HepG2 (cell line): Measurements from ENCODE around the gene MIR17HG. TPM values are rescaled to one million over a fixed set of nuclear protein-coding genes. Genes with fewer than 3 reads are reported as not detected.

ENCODE experiments used
- ATAC-seq: fragments of 200-7000 bp; cut with Tn5 transposase; 3 replicates; pipeline ENCODE4 v1.9.1; 2020; ENCODE audit warnings: mild to moderate bottlenecking, moderate library complexity
- BruUV-seq: library from RNA; stranded (reverse); fragments of 400-500 nt; replicated peaks from 2 replicates; lab custom pipeline; 2021; lab: Mats Ljungman, UMichigan
- CTCF ChIA-PET: fragments of 300-600 bp; formaldehyde crosslinking; extraction: SDS; loops from one replicate; lab custom pipeline; 2021; ENCODE audit warnings: low total read pairs, inconsistent platforms, low intra/inter-chr PET ratio; lab: Yijun Ruan, JAX
- POLR2A ChIA-PET: fragments of 350-600 bp; sonication (Branson Sonifier 250); formaldehyde crosslinking; loops from one replicate; lab custom pipeline; 2020; ENCODE audit warnings: antibody characterized with exemption, inconsistent platforms; lab: Yijun Ruan, JAX
- DNase-seq: peaks from one replicate; pipeline ENCODE4 v3.0.0-alpha.2; 2015; ENCODE audit warnings: low spot score
- FAIRE-seq: peaks from 3 replicates; lab custom pipeline; 2011; peaks lifted over from hg19 to GRCh38; lab: Jason Lieb, UNC
- H2AFZ ChIP-seq: one replicate; pipeline ENCODE4 v1.6.1; 2011; ENCODE audit warnings: low read length, inconsistent platforms
- H3K27ac ChIP-seq: fragments of 300-600 bp; 3 replicates; pipeline ENCODE4 v1.8.0; 2011; ENCODE audit warnings: mixed run types, mild to moderate bottlenecking, mixed read lengths, low read length, inconsistent platforms; ENCODE audit not compliant: insufficient read depth; ENCODE audit errors: extremely low read length
- H3K27me3 ChIP-seq, 2 experiments: fragments of 200-600 bp in 1 of 2; 2 replicates in 1 of 2; 3 replicates in 1 of 2; pipeline versions ENCODE4 v1.6.0 to v1.8.0; 2011; ENCODE audit warnings: low read length in 2 of 2, mild to moderate bottlenecking in 2 of 2, moderate library complexity in 2 of 2, inconsistent platforms in 1 of 2; ENCODE audit not compliant: insufficient read depth in 2 of 2, control insufficient read depth in 1 of 2
- H3K36me3 ChIP-seq, 2 experiments: fragments of 200-600 bp in 1 of 2; replicated peaks in 1 of 2; 2 replicates in 1 of 2; 3 replicates in 1 of 2; pipeline versions ENCODE4 v1.5.1 to v1.8.0; 2011; ENCODE audit warnings: low read length in 2 of 2, inconsistent platforms in 1 of 2; ENCODE audit not compliant: insufficient read depth in 2 of 2, control insufficient read depth in 1 of 2
- H3K4me1 ChIP-seq: 2 replicates; pipeline ENCODE4 v1.5.1; 2012; ENCODE audit warnings: low read length, inconsistent platforms; ENCODE audit not compliant: insufficient read depth
- H3K4me2 ChIP-seq: 2 replicates; pipeline ENCODE4 v1.6.0; 2011; ENCODE audit warnings: low read depth, low read length, inconsistent platforms
- H3K4me3 ChIP-seq, 3 experiments: fragments of 200-600 bp in 1 of 3; sonication (generic), shearing (Covaris generic) in 1 of 3; replicated peaks in 1 of 3; 2 replicates each; pipeline ENCODE4 v1.5.1; 2011 to 2016; ENCODE audit warnings: low read length in 3 of 3, inconsistent platforms in 2 of 3, low read depth in 2 of 3, mild to moderate bottlenecking in 2 of 3, control low read depth in 1 of 3, mixed read lengths in 1 of 3; ENCODE audit not compliant: insufficient read depth in 1 of 3
- H3K79me2 ChIP-seq: one replicate; pipeline ENCODE4 v1.6.1; 2011; ENCODE audit warnings: low read length, inconsistent platforms; ENCODE audit not compliant: insufficient read depth
- H3K9ac ChIP-seq: 2 replicates; pipeline ENCODE4 v1.6.0; 2011; ENCODE audit warnings: mild to moderate bottlenecking, low read depth, low read length, inconsistent platforms; ENCODE audit not compliant: insufficient read depth
- H3K9me3 ChIP-seq: 2 replicates; pipeline ENCODE4 v1.5.1; 2012; ENCODE audit warnings: mild to moderate bottlenecking, low read length
- H4K20me1 ChIP-seq: 2 replicates; pipeline ENCODE4 v1.6.0; 2011; ENCODE audit warnings: inconsistent platforms, mild to moderate bottlenecking, low read length, moderate library complexity; ENCODE audit not compliant: insufficient read depth
- CTCF ChIP-seq: sonication (generic); formaldehyde crosslinking; IDR thresholded peaks from 2 replicates; pipeline ENCODE4 v1.5.0; 2020; ENCODE audit warnings: mild to moderate bottlenecking, missing genetic modification reagents, moderate library complexity
- MEIS2 ChIP-seq: sonication (generic); formaldehyde crosslinking; IDR thresholded peaks from 2 replicates; pipeline ENCODE4 v1.9.0; 2021; ENCODE audit warnings: mild to moderate bottlenecking, missing genetic modification reagents
- RAD21 ChIP-seq: fragments of 450-650 bp; formaldehyde crosslinking; IDR thresholded peaks from 2 replicates; pipeline ENCODE4 v1.5.0; 2020; ENCODE audit warnings: mild to moderate bottlenecking
- RAD51 ChIP-seq: fragments of 450-650 bp; IDR thresholded peaks from 2 replicates; pipeline ENCODE4 v1.6.1; 2016; ENCODE audit warnings: borderline replicate concordance
- SIN3A ChIP-seq: IDR thresholded peaks from 2 replicates; pipeline ENCODE4 v1.6.1; 2011; ENCODE audit warnings: low read depth, mild to moderate bottlenecking, control low read depth, low read length, borderline replicate concordance
- SMC3 ChIP-seq: IDR thresholded peaks from 2 replicates; pipeline ENCODE4 v1.6.1; 2011; ENCODE audit warnings: low read length, improper control_type of control experiment
- STAG1 ChIP-seq: sonication (generic); formaldehyde crosslinking; IDR thresholded peaks from 2 replicates; pipeline ENCODE4 v1.4.0; 2020; ENCODE audit warnings: missing genetic modification reagents
- TCF7 ChIP-seq: sonication (generic); IDR thresholded peaks from 2 replicates; pipeline ENCODE4 v1.6.1; 2016; ENCODE audit warnings: antibody characterized with exemption, low read depth
- ZNF124 ChIP-seq: sonication (generic); formaldehyde crosslinking; IDR thresholded peaks from 2 replicates; pipeline ENCODE4 v1.4.0; 2020; ENCODE audit warnings: missing genetic modification reagents
- ZNF276 ChIP-seq: sonication (generic); formaldehyde crosslinking; IDR thresholded peaks from 2 replicates; pipeline ENCODE4 v1.4.0; 2020; ENCODE audit warnings: mild to moderate bottlenecking, low read depth, missing genetic modification reagents
- ZNF550 ChIP-seq: sonication (generic); formaldehyde crosslinking; IDR thresholded peaks from 2 replicates; pipeline ENCODE4 v1.4.0; 2020; ENCODE audit warnings: mild to moderate bottlenecking, missing genetic modification reagents, borderline replicate concordance
- WGBS: methylation state at CpG from one replicate; pipeline ENCODE4 v1.1.6; 2017; ENCODE audit warnings: low lambda C conversion rate; 5-methylcytosine and 5-hydroxymethylcytosine counted together
- in situ Hi-C: cut with HindIII; loops from 2 replicates; pipeline ENCODE4 v1.10.0; 2017; ENCODE audit warnings: low pct_unique_long_range_greater_than_20kb; ENCODE audit not compliant: extremely low pct_ligation_motif_present
- intact Hi-C: fragments of 100-400 bp; cut with micrococcal nuclease; formaldehyde crosslinking; loops from one replicate; pipeline ENCODE4 v1.10.0; 2022; ENCODE audit not compliant: unreplicated experiment
- polyA plus RNA-seq, 8 experiments: library from polyadenylated mRNA; depleted of rRNA in 3 of 8; stranded (reverse) in 7 of 8; unstranded in 1 of 8; fragments of >200 nt; fragmentation: Illumina TruSeq in 4 of 8; extraction: Trizol in 4 of 8; gene quantifications; 2 replicates each; pipeline versions ENCODE4 v1.2.1 to v1.2.3, GENCODE V29; 2011 to 2016; ENCODE audit warnings: low read depth in 4 of 8, missing spikeins in 1 of 8, mixed read lengths in 1 of 8; ENCODE audit not compliant: insufficient read depth in 1 of 8
- total RNA-seq, 5 experiments: library from RNA; depleted of rRNA; stranded (reverse); fragments of >200 nt; fragmentation: Illumina TruSeq; extraction: Trizol; gene quantifications; 2 replicates each; pipeline ENCODE4 v1.2.3, GENCODE V29; 2016; ENCODE audit warnings: low read depth in 1 of 5

MIR17HG gene
- total and polyA plus RNA-seq, 2 of the 13 experiments (the other 11 are each of a cell fraction or from before 2014, with no cell fraction given): 2.5 to 12.3 TPM

DNA sequence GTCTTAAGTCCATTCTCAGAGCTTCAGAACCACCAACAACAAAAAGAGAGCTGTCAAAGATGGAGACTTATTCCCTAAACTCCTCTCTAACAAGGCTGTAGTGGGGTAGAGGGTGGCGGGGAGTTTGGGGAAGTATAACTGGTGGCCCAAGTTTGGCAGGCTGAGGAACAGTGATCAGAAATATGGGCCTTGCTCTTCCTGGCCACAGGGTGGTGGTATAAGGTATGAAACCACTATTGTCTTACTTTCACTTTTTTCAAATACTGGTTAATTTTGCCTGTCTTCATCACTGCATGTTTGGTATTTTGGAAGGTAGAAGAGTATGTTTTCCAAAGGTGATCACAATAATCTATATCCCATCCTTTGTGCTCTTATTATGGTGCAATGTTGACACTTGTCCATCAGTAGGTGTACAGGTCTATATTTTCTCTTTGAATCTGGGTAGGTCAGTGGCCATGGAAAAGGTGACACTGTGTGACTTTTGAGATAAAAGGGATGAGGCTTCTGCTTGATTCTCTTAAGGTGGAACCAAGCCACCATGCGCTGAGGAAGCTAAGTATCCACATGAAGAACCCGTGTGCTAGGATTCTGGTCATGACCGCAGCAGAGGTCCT is 27.7 kb downstream of the MIR17HG start:
- ChIA-PET CTCF (interaction anchor here (1.4 kb wide), 1 partner anchor 31 kb away, joined by 6 read pairs; no protein-coding TSS in a partner anchor), POLR2A (no interaction called here)
- peaks cover 30% of the 10 kb centered on the region for H3K4me1 ChIP-seq
- no TSS peak for BruUV-seq
- no peak overlapping the region for H3K9ac ChIP-seq
- 40% methylated on average over 4 of the region's 4 CpGs for WGBS
- in situ Hi-C loops: no loop called here
- no peak for DNase-seq
- no peaks in the 10 kb centered on the region for H3K9me3 ChIP-seq
- intact Hi-C loops: loop anchor here (1.0 kb wide), 1 partner anchor 31 kb away; no protein-coding TSS in a partner anchor
- H4K20me1 ChIP-seq: no peaks in the 10 kb centered on the region
- no peak overlapping the region for H2AFZ ChIP-seq
- peak overlapping the region; percentile 28; the same call in 1 of the 2 replicates for H3K4me2 ChIP-seq
- no peak overlapping the region for H3K4me3 ChIP-seq
- H3K27me3 ChIP-seq: no peaks in the 10 kb centered on the region
- peak; percentile 76 for ATAC-seq
- no peak for TF ChIP-seq ZNF124 (CRISPR knock-in tag)
- no peak for TF ChIP-seq RAD51
- 0 out of 2 replicates have a peak, but pooled peaks have one; percentile 7 for TF ChIP-seq SMC3
- no peak for TF ChIP-seq ZNF550 (CRISPR knock-in tag)
- peak; percentile 24; the same call in 1 of the 2 replicates for TF ChIP-seq TCF7
- TF ChIP-seq ZNF276 (CRISPR knock-in tag): peak; percentile 66; the same call in 1 of the 2 replicates
- 0 out of 2 replicates have a peak, but pooled peaks have one; percentile 18 for TF ChIP-seq RAD21 (CRISPR knock-in tag)
- TF ChIP-seq MEIS2 (CRISPR knock-in tag): no peak
- peak; percentile 50 for TF ChIP-seq STAG1 (CRISPR knock-in tag)
- peak; percentile 62 for TF ChIP-seq CTCF (CRISPR knock-in tag)
- TF ChIP-seq SIN3A: no peak
- no peaks in the 10 kb centered on the region for H3K36me3 ChIP-seq
- peak; percentile 34 for FAIRE-seq
- no peaks in the 10 kb centered on the region for H3K79me2 ChIP-seq
- no peak overlapping the region for H3K27ac ChIP-seq
